H1 (cell line): ENCODE results near the gene ADCY5. TPM values are rescaled to one million over a fixed set of nuclear protein-coding genes. Genes with fewer than 3 reads are reported as not detected.

Experiments
- CTCF ChIA-PET: fragments of 300-600 bp; sonication (Branson Sonifier 250); formaldehyde crosslinking; loops from one replicate; lab custom pipeline; 2021; ENCODE audit not compliant: partially characterized antibody; lab: Charles Lee
- POLR2A ChIA-PET: fragments of 300-600 bp; sonication (Branson Sonifier 250); formaldehyde crosslinking; loops from one replicate; lab custom pipeline; 2021; ENCODE audit warnings: inconsistent platforms; ENCODE audit not compliant: partially characterized antibody; lab: Charles Lee
- DNase-seq, 2 experiments: peaks; one replicate each; pipeline versions ENCODE4 v3.0.0 to v3.0.0-alpha.2; 2010 to 2022; ENCODE audit warnings: low spot score in 2 of 2, low read depth in 1 of 2, mixed read lengths in 1 of 2
- FAIRE-seq: peaks from 2 replicates; lab custom pipeline; 2011; peaks lifted over from hg19 to GRCh38; lab: Jason Lieb, UNC
- H2AFZ ChIP-seq: 2 replicates; pipeline ENCODE4 v1.8.1; 2012; ENCODE audit warnings: low read length, inconsistent platforms
- H2AK5ac ChIP-seq: 2 replicates; pipeline ENCODE4 v1.6.1; 2013; ENCODE audit warnings: low read depth, low read length
- H2BK120ac ChIP-seq: replicated peaks from 2 replicates; pipeline ENCODE3; 2013; ENCODE audit warnings: low read depth, low read length, inconsistent platforms
- H2BK12ac ChIP-seq: 2 replicates; pipeline ENCODE4 v1.6.1; 2013; ENCODE audit warnings: low read depth, low read length
- H2BK15ac ChIP-seq: 2 replicates; pipeline ENCODE4 v1.6.1; 2013; ENCODE audit warnings: low read length
- H2BK20ac ChIP-seq: 2 replicates; pipeline ENCODE4 v1.6.1; 2013; ENCODE audit warnings: low read length
- H2BK5ac ChIP-seq: 2 replicates; pipeline ENCODE4 v1.6.1; 2013; ENCODE audit warnings: low read depth, low read length
- H3K14ac ChIP-seq: 2 replicates; pipeline ENCODE4 v1.6.1; 2013; ENCODE audit warnings: inconsistent platforms; ENCODE audit not compliant: insufficient read length
- H3K18ac ChIP-seq: 2 replicates; pipeline ENCODE4 v1.6.1; 2013; ENCODE audit warnings: low read length; ENCODE audit errors: extremely low read depth
- H3K23ac ChIP-seq: 2 replicates; pipeline ENCODE4 v1.6.1; 2013; ENCODE audit warnings: inconsistent platforms; ENCODE audit not compliant: insufficient read length
- H3K23me2 ChIP-seq: 2 replicates; pipeline ENCODE4 v1.6.1; 2013; ENCODE audit warnings: low read depth, low read length
- H3K27ac ChIP-seq: 2 replicates; pipeline ENCODE4 v1.6.1; 2011; ENCODE audit warnings: low read depth, low read length, inconsistent platforms
- H3K27me3 ChIP-seq, 4 experiments: replicated peaks in 1 of 4; 1 replicate in 1 of 4; 2 replicates in 3 of 4; pipeline versions ENCODE4 v1.6.1 to v1.8.1; 2011 to 2013; ENCODE audit warnings: low read length in 3 of 4, mild to moderate bottlenecking in 3 of 4, inconsistent platforms in 2 of 4, mixed read lengths in 2 of 4, moderate library complexity in 1 of 4; ENCODE audit not compliant: control insufficient read depth in 3 of 4, insufficient read depth in 3 of 4; ENCODE audit errors: extremely low read depth in 1 of 4
- H3K36me3 ChIP-seq, 4 experiments: 2 replicates each; pipeline versions ENCODE4 v1.6.1 to v1.8.1; 2011 to 2013; ENCODE audit warnings: mild to moderate bottlenecking in 4 of 4, low read length in 3 of 4, moderate library complexity in 2 of 4, control low read depth in 1 of 4, inconsistent platforms in 1 of 4; ENCODE audit not compliant: insufficient read depth in 4 of 4, control insufficient read depth in 2 of 4
- H3K4ac ChIP-seq: replicated peaks from 2 replicates; pipeline ENCODE3; 2013; ENCODE audit warnings: low read length, low read depth, mixed read lengths, inconsistent platforms; ENCODE audit not compliant: insufficient read length
- H3K4me1 ChIP-seq, 4 experiments: replicated peaks in 1 of 4; 1 replicate in 1 of 4; 2 replicates in 3 of 4; pipeline versions ENCODE4 v1.6.1 to v1.8.1; 2011 to 2013; ENCODE audit warnings: low read length in 3 of 4, inconsistent platforms in 2 of 4, mixed read lengths in 1 of 4; ENCODE audit not compliant: insufficient read depth in 4 of 4, control insufficient read depth in 3 of 4
- H3K4me2 ChIP-seq, 2 experiments: 2 replicates each; pipeline versions ENCODE4 v1.6.1 to v1.8.1; 2011 to 2013; ENCODE audit warnings: low read depth in 2 of 2, low read length in 2 of 2, control low read depth in 1 of 2, inconsistent platforms in 1 of 2, mild to moderate bottlenecking in 1 of 2; ENCODE audit not compliant: insufficient read depth in 1 of 2
- H3K4me3 ChIP-seq, 4 experiments: fragments of 200-600, 300-600 bp in 1 of 4; sonication (generic), shearing (Covaris generic), sonication (Bioruptor Twin) in 1 of 4; 2 replicates each; pipeline versions ENCODE4 v1.5.1 to v1.8.1; 2011 to 2016; ENCODE audit warnings: low read length in 4 of 4, low read depth in 3 of 4, control low read depth in 2 of 4, inconsistent platforms in 2 of 4, mild to moderate bottlenecking in 2 of 4, mixed read lengths in 1 of 4, moderate library complexity in 1 of 4; ENCODE audit not compliant: insufficient read depth in 2 of 4; ENCODE audit errors: extremely low read depth in 1 of 4
- H3K56ac ChIP-seq: replicated peaks from 2 replicates; pipeline ENCODE3; 2013; ENCODE audit warnings: low read depth, mild to moderate bottlenecking, mixed read lengths, low read length, inconsistent platforms; ENCODE audit not compliant: insufficient read length
- H3K79me1 ChIP-seq: 2 replicates; pipeline ENCODE4 v1.6.1; 2013; ENCODE audit warnings: low read depth, low read length, control low read depth
- H3K79me2 ChIP-seq, 2 experiments: 2 replicates each; pipeline versions ENCODE4 v1.6.1 to v1.8.1; 2012 to 2013; ENCODE audit warnings: low read length in 2 of 2, mild to moderate bottlenecking in 2 of 2, inconsistent platforms in 1 of 2; ENCODE audit not compliant: insufficient read depth in 2 of 2, control insufficient read depth in 1 of 2
- H3K9ac ChIP-seq, 4 experiments: replicated peaks in 1 of 4; 1 replicate in 1 of 4; 2 replicates in 3 of 4; pipeline versions ENCODE4 v1.6.1 to v1.8.1; 2011 to 2013; ENCODE audit warnings: low read depth in 3 of 4, low read length in 3 of 4, control low read depth in 2 of 4, mild to moderate bottlenecking in 2 of 4, moderate library complexity in 2 of 4, inconsistent platforms in 1 of 4; ENCODE audit errors: extremely low read depth in 1 of 4
- H3K9me3 ChIP-seq, 2 experiments: 2 replicates each; pipeline versions ENCODE4 v1.6.1 to v1.8.1; 2012 to 2013; ENCODE audit warnings: mild to moderate bottlenecking in 2 of 2, moderate library complexity in 2 of 2, control low read depth in 1 of 2, inconsistent platforms in 1 of 2, low read depth in 1 of 2, low read length in 1 of 2, mixed read lengths in 1 of 2; ENCODE audit not compliant: insufficient read depth in 2 of 2
- H4K20me1 ChIP-seq, 2 experiments: replicated peaks in 1 of 2; 2 replicates each; pipeline versions ENCODE3 to v1.8.1; 2011 to 2013; ENCODE audit warnings: inconsistent platforms in 2 of 2, low read length in 2 of 2, mild to moderate bottlenecking in 1 of 2; ENCODE audit not compliant: insufficient read depth in 2 of 2, control insufficient read depth in 1 of 2
- H4K5ac ChIP-seq: 2 replicates; pipeline ENCODE4 v1.6.1; 2013; ENCODE audit warnings: low read length, low read depth, mixed read lengths, inconsistent platforms; ENCODE audit not compliant: insufficient read length
- H4K8ac ChIP-seq: 2 replicates; pipeline ENCODE4 v1.8.0; 2013; ENCODE audit warnings: mild to moderate bottlenecking, moderate library complexity, low read length, inconsistent platforms; ENCODE audit not compliant: insufficient read depth; ENCODE audit errors: extremely low read depth
- H4K91ac ChIP-seq: replicated peaks from 2 replicates; pipeline ENCODE3; 2013; ENCODE audit warnings: low read length, mixed read lengths, inconsistent platforms; ENCODE audit not compliant: insufficient read length
- CBX5 ChIP-seq: fragments of 300-800, 300-1000 bp; sonication (generic); IDR thresholded peaks from 2 replicates; pipeline ENCODE4 v1.7.1; 2016; ENCODE audit warnings: antibody characterized with exemption, low read length, low read depth
- CHD1 ChIP-seq: IDR thresholded peaks from 2 replicates; pipeline ENCODE4 v1.6.1; 2012; ENCODE audit warnings: low read depth, low read length, improper control_type of control experiment
- CTBP2 ChIP-seq: IDR thresholded peaks from 2 replicates; pipeline ENCODE4 v1.7.0; 2011; ENCODE audit warnings: borderline replicate concordance, mild to moderate bottlenecking, moderate library complexity, mixed read lengths, low read length; ENCODE audit not compliant: insufficient read depth, insufficient read length
- EGR1 ChIP-seq: IDR thresholded peaks from 2 replicates; pipeline ENCODE4 v1.6.1; 2011; ENCODE audit warnings: low read depth, low read length, borderline replicate concordance
- KDM5A ChIP-seq: fragments of 200-600 bp; IDR thresholded peaks from 2 replicates; pipeline ENCODE4 v1.7.1; 2012; ENCODE audit warnings: mild to moderate bottlenecking, low read length, inconsistent platforms, mixed read lengths
- NANOG ChIP-seq: IDR thresholded peaks from 2 replicates; pipeline ENCODE4 v1.6.1; 2011; ENCODE audit warnings: low read length, low read depth, mild to moderate bottlenecking, inconsistent platforms; ENCODE audit not compliant: insufficient read depth, poor library complexity, severe bottlenecking
- SIRT6 ChIP-seq: IDR thresholded peaks from one replicate; pipeline ENCODE4 v1.7.1; 2012; ENCODE audit warnings: low read length, inconsistent platforms
- WGBS, 2 experiments: shearing (Covaris generic) in 1 of 2; methylation state at CpG; one replicate each; pipeline versions ENCODE4 v1.1.6 to v1.1.7; 2013 to 2015; ENCODE audit warnings: low lambda C conversion rate in 2 of 2, mixed read lengths in 2 of 2, inconsistent platforms in 1 of 2, low coverage in 1 of 2, missing lambda C conversion rate in 1 of 2; ENCODE audit not compliant: insufficient replicate concordance in 2 of 2, insufficient coverage in 1 of 2, insufficient read length in 1 of 2; ENCODE audit errors: extremely low coverage in 1 of 2, missing lambda C conversion rate in 1 of 2; 5-methylcytosine and 5-hydroxymethylcytosine counted together
- polyA plus RNA-seq, 7 experiments: library from polyadenylated mRNA; depleted of rRNA in 3 of 7; stranded (reverse) in 5 of 7; unstranded in 2 of 7; fragments of >200 nt in 5 of 7; fragments of 200-250 nt in 2 of 7; gene quantifications; 1 replicate in 5 of 7; 2 replicates in 1 of 7; 4 replicates in 1 of 7; pipeline versions ENCODE4 v1.2.1 to v1.2.3, GENCODE V29; 2011 to 2013; ENCODE audit warnings: missing spikeins in 2 of 7, mixed read lengths in 2 of 7
- total RNA-seq: library from RNA; stranded (reverse); fragmentation: NEBNext Ultra II Directional; extraction: Animal tissue kit (Norgen Biotek cat#: 25700); gene quantifications from 2 replicates; pipeline ENCODE4 v1.2.1, GENCODE V29; 2021
- TF ChIP-seq, protein P1 (sequence below), 3 experiments: IDR thresholded peaks; 1 replicate in 2 of 3; 2 replicates in 1 of 3; pipeline versions ENCODE4 v1.5.1 to v1.6.1; 2011; ENCODE audit warnings: low read length in 3 of 3, mild to moderate bottlenecking in 3 of 3, inconsistent platforms in 2 of 3, low read depth in 1 of 3, moderate library complexity in 1 of 3; ENCODE audit not compliant: insufficient read depth in 1 of 3; ENCODE audit errors: control extremely low read depth in 1 of 3

ADCY5 gene
- total and polyA plus RNA-seq, 2 of the 8 experiments (the other 6 are each of a cell fraction or from before 2014, with no cell fraction given): 18.9 to 40.8 TPM

DNA sequence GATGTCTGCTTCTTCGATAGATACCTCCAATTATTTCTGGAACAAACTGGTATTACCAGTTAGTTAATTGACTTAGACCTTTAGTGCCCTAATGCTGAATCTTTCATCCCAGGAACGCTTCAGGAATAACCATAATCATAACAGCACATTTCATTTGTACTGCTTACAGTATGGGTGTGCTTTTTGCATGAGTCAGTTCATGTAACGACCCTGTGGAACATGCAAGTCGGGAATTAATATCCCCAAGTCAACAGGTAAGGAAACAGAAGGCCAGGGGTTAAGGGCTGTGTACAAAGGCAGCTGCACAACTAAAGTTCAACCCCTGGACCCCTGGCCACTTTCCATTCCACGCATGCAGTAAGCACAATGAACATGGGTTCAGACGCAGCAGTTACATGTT lies 49.2 kb downstream of the ADCY5 start:
- Histone ChIP-seq H3K56ac (no peak overlapping the region), H2AK5ac (no peak overlapping the region), H4K8ac (no peak overlapping the region), H2BK12ac (no peak overlapping the region), H4K5ac (no peak overlapping the region), H3K9ac (no peak overlapping the region), H2BK15ac (no peak overlapping the region), H3K18ac (no peak overlapping the region), H3K27me3 (no peaks in the 10 kb centered on the region), H3K79me2 (no peaks in the 10 kb centered on the region), H3K4me2 (no peak overlapping the region), H3K23ac (no peak overlapping the region), H3K14ac (no peak overlapping the region), H3K4ac (no peak overlapping the region), H4K20me1 (peaks cover 0 to 1% of the 10 kb centered on the region in 2 experiments), H2BK5ac (no peak overlapping the region), H2AFZ (no peak overlapping the region), H3K4me3 (no peak overlapping the region), H2BK20ac (no peak overlapping the region), H2BK120ac (no peak overlapping the region), H3K23me2 (no peaks in the 10 kb centered on the region), H3K36me3 (no peaks in the 10 kb centered on the region), H4K91ac (no peak overlapping the region), H3K9me3 (no peaks in the 10 kb centered on the region), H3K27ac (no peak overlapping the region), H3K79me1 (no peaks in the 10 kb centered on the region), H3K4me1 (no peaks in the 10 kb centered on the region)
- whole genome bisulfite sequencing, 2 experiments: 93% methylated on average over 6 of the region's 6 CpGs; no CpG with 5 or more reads in 1 of the 2 experiments
- TF ChIP-seq KDM5A (no peak), CTBP2 (no peak), CHD1 (no peak), CBX5 (no peak), NANOG (no peak), EGR1 (no peak), SIRT6 (no peak)
- TF ChIP-seq, protein P1, sequence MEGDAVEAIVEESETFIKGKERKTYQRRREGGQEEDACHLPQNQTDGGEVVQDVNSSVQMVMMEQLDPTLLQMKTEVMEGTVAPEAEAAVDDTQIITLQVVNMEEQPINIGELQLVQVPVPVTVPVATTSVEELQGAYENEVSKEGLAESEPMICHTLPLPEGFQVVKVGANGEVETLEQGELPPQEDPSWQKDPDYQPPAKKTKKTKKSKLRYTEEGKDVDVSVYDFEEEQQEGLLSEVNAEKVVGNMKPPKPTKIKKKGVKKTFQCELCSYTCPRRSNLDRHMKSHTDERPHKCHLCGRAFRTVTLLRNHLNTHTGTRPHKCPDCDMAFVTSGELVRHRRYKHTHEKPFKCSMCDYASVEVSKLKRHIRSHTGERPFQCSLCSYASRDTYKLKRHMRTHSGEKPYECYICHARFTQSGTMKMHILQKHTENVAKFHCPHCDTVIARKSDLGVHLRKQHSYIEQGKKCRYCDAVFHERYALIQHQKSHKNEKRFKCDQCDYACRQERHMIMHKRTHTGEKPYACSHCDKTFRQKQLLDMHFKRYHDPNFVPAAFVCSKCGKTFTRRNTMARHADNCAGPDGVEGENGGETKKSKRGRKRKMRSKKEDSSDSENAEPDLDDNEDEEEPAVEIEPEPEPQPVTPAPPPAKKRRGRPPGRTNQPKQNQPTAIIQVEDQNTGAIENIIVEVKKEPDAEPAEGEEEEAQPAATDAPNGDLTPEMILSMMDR (IDR thresholded peaks at IDR 0.05; ENCODE audit: control extremely low read depth in 1 of 3, insufficient read depth in 1 of 3, low read depth in 1 of 3, low read length in 3 of 3): no peak
- DNase-seq (no peak), FAIRE-seq (no peak)
- CTCF ChIA-PET: interaction anchor here (1.0 to 2.4 kb wide), 10 partner anchors 9 to 91 kb away, joined by 3 to 11 read pairs (median 4); no protein-coding TSS in a partner anchor
- POLR2A ChIA-PET: no interaction called here
